Cardiac septum (tissue), 1 donor: ENCODE results near the gene NOL4. TPM values are rescaled to one million over a fixed set of nuclear protein-coding genes. Genes with fewer than 3 reads are reported as not detected.
"Not testable (repeated sequence)": the region's sequence is repeated elsewhere in the genome, so short reads cannot be mapped to it uniquely, and the experiment has no call there.

Source experiments
- DNase-seq: peaks from one replicate; pipeline ENCODE4 v3.0.0-alpha.2; 2020; ENCODE audit warnings: low spot score
- intact Hi-C: fragments of 100-400 bp; cut with DNase I; formaldehyde crosslinking; loops from one replicate; pipeline ENCODE4 v1.14.0; 2022
- long read RNA-seq: library from polyadenylated mRNA; unstranded; transcript quantifications from one replicate; pipeline ENCODE4 v2.0.0, GENCODE V29; 2021
- total RNA-seq: library from RNA; stranded (reverse); fragmentation: NEBNext Ultra II Directional; extraction: Animal tissue kit (Norgen Biotek cat#: 25700); gene quantifications from one replicate; pipeline ENCODE4 v1.2.1, GENCODE V29; 2021
- donor health status: DM: no; HTN: no; CAD: no.

The NOL4 gene, protein sequence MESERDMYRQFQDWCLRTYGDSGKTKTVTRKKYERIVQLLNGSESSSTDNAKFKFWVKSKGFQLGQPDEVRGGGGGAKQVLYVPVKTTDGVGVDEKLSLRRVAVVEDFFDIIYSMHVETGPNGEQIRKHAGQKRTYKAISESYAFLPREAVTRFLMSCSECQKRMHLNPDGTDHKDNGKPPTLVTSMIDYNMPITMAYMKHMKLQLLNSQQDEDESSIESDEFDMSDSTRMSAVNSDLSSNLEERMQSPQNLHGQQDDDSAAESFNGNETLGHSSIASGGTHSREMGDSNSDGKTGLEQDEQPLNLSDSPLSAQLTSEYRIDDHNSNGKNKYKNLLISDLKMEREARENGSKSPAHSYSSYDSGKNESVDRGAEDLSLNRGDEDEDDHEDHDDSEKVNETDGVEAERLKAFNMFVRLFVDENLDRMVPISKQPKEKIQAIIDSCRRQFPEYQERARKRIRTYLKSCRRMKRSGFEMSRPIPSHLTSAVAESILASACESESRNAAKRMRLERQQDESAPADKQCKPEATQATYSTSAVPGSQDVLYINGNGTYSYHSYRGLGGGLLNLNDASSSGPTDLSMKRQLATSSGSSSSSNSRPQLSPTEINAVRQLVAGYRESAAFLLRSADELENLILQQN
- 0.67 TPM for total RNA-seq
- long read RNA-seq, result 0 reads

DNA sequence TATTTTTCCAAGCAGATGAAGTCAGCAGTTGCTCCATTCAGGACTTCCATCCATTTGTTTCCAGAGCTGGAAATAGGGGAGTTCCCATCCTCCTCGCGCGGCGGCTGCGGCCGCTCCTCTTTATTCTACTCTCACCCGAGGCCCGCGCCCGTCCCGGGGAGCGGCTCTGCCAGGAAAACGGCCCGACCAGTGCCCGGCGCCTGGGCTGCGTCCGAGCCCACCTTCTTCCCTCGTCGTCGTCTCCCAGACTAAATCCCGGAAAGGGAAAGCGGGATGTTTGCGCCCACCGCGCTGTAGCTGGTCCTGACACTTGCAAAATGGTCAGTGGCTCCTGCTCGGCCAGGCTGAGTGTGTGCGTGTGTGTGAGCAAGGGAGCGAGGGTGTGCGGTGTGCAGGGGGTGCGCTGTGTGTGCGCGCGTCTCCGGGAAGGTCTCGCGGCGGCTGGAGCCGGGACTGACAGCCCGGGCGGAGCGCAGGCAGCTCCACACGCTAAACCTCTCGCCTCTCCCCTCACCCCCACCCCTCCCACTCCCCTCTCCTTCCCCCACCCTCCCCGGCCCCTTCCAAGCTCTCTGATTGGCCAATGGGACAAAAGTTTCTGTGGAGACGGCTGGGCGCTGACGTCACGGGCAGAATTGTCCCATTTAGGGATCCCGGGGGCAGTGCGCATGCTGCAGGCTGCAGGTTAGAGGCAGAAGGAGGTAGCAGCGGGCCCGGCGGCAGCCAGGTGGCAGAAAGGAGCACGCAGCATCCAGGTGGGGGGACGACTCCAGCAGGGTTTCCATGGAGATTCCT is at the start of gene NOL4:
NOL4 (minus strand) TSS at position 491 of the 795 bp plus-strand sequence. CDS start 1,660 bp downstream, outside the sequence.
- intact Hi-C loops, result no loop called here

DNA sequence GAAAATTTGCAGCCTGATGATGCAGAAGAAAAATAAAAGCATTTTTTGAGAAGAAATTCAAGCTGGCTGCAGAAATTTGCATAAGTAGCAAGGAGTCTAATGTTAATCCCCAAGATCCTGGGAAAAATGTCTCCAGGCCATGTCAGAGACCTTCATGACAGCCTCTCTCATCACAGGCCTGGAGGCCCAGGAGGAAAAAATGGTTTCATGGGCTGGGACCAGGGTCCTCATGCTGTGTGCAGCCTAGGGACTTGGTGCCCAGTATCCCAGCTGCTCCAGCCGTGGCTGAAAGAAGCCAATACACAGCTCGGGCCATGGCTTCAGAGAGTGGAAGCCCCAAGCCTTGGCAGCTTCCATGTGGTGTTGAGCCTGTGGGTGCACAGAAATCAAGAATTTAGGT is 41.3 kb upstream of the NOL4 start:
- intact Hi-C loops, DNase-seq: not testable (repeated sequence)

More for the DNA sequence above, at the start of gene NOL4:
- DNase-seq, result no peak

DNA sequence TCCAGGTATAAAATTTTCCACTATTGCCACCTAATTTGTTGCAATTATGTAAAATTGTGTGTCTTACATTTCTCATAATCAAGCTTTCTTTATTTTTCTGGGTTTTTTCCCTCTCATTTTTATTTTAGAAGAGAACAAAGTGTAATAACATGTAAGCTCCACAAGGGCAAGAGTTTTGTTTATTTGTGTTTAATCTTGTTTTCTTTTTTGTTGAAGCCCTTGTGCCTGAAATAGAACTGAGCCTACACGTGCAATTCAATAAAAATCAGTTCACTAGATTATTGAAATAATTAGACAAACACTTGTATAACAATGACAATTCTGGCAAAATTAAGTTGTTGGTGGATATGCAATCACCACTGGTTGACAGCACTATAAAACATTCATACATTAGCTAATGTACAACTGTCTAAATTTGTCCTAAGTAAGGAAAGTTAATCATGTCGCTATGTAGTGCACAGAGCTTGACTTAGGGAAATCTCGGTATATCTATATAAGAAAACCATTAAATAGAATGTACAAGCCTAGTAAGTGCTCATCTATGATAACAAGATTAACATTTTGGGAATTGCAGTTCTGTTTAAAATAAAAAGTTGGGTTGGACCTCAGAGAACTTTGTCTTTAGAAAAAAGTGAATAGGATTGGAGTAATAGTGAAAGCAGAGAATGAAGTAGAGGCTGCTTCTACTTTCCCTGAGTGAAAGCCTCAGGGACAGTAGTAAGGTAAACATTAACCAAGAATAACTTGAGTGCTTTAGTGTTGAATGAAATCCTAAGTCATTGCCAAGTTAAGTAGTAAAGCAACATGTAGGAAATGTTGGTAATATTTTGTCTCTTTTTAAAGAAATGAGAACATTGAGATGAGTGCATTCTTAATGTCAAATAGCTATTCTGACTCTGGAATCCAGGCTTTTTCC is 37.4 kb upstream of the NOL4 start:
- no peak for DNase-seq
- intact Hi-C loops, result no loop called here

DNA sequence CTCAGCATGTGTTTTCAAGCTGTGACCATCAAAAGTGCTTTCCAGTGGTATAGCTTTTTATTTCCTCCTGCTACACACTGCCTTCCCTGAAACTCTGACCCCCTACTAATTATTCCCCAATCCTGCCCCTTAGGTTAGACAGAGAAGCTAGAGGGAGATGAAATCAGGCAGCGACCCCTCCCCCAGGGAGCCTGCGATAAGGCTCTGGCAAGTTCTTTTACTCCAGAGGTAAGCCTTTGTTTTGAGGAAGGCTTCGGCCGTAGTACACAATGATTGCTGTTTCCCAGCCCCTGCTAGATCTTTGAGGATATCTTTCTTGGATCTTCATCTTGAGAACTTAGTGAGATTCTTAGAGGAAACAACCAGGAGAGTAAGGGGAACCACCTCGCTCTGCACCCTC is 33.5 kb upstream of the NOL4 start:
- DNase-seq, result no peak
- intact Hi-C loops, result no loop called here

DNA sequence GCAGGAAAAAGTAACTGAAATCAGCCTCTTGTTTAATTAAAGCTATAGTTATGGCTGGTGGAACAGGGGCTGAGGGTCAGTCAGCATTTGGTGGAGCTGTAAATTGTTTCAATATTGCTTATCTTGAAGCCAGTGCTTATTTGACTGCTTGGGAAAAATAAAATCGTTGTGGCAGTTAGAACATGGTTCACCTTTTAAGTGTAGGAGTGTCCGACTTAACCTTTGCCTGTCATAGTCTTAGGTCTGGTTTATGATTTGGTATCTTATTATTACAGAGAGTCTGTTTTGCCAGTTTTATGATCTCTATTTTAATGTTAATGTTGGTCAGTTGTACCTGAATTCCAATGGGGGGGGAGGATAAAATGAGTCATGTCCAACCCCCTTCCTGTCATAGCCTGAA is 27.2 kb upstream of the NOL4 start:
- intact Hi-C loops, result no loop called here

DNA sequence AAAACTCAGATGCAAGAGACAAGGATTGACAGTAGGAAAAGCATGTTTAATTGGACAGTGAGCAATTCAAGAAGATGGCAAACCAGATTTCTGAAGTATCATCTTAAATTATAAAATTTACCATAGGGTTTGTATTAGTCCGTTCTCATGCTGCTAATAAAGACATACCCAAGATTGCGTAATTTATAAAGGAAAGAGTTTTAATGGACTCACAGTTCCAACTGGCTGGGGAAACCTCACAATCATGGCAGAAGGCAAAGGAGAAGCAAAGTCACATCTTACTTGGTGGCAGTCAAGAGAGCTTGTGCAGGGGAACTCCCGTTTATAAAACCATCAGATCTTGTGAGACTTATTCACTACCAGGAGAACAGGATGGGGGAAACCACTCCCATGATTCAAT is 24.0 kb upstream of the NOL4 start:
- intact Hi-C loops, result no loop called here

More for the DNA sequence above, 27.2 kb upstream of the NOL4 start:
- no peak for DNase-seq

DNA sequence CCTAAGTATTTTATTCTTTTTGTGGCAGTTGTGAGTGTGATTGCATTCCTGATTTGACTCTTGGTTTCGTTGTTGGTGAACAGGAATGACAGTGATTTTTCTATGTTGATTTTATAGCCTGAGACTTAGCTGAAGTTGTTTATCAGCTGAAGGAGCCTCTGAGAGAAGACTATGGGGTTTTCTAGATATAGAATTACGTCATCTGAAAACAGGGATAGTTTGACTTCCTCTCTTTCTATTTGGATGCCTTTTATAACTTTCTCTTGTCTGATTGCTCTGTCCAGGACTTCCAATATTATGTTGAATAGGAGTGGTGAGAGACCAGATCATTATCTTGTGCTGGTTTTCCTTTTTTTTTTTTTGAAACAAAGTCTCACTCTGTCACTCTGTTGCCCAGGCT is 18.0 kb upstream of the NOL4 start:
- intact Hi-C loops, result no loop called here
- DNase-seq, result no peak

More for the DNA sequence above, 24.0 kb upstream of the NOL4 start:
- no peak for DNase-seq

DNA sequence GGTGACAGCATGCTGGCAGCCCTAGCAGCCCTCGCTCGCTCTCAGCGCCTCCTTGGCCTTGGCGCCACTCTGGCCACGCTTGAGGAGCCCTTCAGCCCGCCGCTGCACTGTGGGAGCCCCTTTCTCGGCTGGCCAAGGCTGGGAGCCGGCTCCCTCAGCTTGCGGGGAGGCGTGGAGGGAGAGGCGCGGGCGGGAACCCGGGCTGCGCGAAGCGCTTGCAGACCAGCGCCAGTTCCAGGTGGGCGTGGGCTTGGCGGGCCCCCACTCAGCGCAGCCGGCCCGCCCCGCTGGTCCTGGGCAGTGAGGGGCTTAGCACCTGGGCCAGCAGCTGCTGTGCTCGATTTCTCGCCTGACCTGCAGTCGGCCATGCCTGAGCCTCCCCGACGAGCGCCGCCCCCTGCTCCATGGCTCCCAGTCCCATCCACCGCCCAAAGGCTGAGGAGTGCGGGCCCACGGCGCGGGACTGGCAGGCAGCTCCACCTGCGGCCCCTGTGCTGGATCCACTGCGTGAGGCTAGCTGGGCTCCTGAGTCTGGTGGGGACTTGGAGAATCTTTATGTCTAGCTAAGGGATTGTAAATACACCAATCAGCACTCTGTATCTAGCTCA is 9.2 kb upstream of the NOL4 start:
- intact Hi-C loops, DNase-seq: not testable (repeated sequence)

DNA sequence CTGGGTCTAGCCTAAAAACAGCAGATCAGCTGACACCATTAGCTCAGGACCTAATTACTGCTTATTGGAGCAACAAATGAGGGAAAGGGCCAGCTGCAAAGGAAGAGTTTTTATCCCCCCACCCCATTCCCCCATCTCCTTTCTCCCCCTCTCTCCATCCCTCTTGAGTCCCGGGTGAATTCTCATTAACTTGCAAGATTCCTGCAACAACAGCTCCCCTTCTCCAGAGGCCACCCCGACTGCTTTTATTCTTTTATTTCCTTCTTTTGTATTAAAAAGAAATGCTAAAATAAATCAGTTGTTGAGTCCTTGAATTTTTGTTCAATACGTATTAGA is 473 bp upstream of the NOL4 start:
- intact Hi-C loops, result no loop called here
- DNase-seq, result no peak

DNA sequence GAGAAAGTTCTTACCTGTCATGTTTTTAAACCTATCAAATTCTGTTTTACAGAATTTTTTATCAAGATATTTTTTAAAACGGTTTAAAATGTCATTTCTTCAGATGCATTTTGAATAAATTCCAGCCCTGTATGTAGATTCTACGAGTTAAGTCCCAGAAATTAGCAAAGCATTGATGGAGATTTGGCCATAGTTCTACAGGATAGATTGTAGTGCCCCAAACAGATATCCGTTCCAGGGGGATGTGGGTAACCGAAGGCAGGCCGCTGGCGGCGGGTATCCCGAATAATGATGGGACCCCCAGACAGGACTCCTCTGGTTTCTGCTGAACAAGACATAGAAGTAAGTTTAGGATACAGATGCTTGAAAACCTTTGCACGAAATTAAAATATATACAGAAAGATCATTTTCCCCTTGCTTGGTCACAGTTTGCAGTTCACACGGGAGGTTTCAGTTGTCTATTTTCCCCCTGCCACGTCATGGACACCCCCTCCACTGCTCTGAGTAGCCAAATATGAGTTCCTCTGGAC is 755 bp downstream of the NOL4 start:
- intact Hi-C loops, result no loop called here
- no peak for DNase-seq

DNA sequence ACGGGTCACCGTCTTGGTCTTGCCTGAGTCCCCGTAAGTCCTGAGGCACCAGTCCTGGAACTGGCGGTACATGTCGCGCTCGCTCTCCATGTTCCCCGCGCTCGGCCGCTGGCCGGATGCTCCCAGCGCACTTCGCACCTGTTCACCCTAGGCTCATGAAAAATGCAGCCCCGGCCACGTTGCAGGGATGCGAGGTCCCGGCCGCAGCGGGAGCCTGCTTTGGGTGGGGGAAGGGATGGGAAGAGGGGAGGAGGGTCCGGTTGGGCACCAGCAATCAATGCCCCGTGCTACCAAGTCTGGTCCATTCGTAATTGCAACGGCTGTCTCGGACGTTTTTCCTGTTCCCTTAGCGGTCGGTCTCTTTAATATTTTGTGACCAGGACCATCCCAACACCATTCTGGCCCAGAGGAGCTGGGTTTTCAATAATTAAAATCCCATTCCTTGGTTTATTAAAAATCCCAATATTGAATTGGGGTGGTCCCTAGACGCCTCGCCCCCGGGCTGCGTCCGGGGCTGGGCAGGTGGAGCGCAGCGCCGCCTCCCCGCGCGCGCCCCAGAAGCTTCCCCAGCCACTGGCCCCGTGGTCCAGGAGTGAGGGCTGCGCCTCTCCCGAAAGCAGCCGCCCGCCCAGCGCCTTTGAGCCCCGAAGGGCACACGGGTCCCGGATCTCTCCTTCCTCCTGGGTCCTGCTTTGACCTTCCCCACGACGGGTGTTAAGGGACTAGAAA is 1.4 kb downstream of the NOL4 start:
- intact Hi-C loops, result no loop called here

DNA sequence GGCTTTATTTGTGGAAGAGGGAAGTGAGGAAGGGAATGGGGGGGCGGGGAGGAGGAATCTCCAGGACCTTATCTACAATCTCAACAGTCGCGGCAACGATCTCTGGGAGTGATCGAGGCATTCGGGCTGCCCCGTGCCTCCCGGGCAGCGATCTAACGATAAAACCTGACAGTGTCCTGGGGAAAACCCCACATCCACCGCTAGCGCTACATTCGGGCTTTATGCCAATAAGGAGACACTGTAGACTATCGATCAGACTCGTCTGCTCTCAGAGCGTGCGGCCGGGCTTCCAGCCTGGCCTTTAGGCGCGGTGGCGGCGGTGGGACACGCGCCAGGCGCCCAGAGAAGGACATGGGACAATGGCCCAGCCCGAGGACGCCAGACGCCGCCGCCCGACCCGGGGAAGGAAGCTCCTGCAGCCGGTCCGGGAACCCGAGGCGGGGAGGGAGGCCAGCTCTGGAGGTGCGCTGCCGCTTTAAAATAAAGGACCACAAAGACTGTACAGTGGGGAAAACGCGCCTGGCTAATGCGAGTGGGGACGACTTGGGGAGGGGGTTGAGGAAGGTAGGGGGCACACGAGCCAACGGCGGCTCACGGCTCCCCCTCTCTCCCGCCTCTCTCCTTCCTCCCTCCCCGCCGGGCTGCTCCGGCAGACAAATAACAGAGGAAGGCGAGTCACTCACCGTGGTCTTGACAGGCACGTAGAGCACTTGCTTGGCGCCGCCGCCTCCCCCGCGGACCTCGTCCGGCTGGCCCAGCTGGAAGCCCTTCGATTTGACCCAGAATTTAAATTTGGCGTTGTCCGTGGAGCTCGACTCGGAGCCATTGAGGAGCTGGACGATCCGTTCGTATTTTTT is 2.2 kb downstream of the NOL4 start:
- intact Hi-C loops, result no loop called here
- DNase-seq, result no peak

More for the DNA sequence above, 1.4 kb downstream of the NOL4 start:
- no peak for DNase-seq

DNA sequence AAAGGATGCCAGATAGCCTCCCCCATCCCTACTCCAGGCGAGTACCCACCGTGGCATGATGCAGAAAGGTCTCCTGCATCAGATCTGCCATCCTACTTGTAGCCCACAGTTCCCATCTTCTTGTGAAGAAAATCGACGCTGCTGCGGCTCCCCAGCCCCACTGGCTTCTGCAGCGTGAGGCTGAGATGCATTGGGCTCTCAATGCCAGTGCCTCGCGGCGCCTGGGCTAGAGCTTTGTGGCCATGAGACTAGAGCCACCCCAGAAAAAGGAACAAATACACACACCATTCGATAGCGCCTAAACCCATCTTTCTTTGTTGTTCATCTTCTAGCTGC is 2.8 kb downstream of the NOL4 start:
- no peak for DNase-seq
- intact Hi-C loops, result no loop called here

DNA sequence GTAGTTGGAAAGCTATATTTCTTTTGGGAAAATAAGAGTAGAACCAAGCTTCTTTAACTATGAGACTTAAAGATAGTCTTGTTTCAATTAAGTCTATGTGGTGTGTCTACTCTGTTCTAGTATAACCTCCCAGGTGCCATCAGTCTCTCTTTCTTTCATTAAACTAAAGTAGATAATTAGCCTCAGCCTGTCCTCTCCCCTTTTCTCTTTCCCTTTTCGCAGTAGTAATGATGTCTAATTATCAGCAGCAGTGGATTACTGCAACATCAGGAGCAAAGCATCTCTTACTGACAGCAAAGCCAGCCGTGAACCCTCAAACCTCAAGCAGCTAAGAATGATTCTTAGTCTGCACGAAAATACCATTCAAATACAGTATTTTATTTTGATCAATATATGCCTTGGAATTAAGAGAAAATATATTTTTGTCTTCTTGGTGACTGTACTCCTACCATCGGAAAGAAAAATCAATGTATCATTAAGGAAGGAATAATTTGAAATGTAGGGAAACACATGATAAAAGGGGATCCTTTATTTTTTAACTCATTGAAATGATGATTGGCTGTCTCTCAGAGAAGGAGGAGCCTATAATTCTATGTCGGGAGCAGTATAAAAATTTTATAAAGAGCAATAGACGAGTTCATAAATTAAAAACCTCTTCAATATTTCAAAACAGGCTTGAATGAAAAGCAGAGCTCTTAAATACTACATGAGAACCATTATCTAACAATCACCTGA is 4.5 kb downstream of the NOL4 start:
- DNase-seq, result no peak
- intact Hi-C loops, result no loop called here

DNA sequence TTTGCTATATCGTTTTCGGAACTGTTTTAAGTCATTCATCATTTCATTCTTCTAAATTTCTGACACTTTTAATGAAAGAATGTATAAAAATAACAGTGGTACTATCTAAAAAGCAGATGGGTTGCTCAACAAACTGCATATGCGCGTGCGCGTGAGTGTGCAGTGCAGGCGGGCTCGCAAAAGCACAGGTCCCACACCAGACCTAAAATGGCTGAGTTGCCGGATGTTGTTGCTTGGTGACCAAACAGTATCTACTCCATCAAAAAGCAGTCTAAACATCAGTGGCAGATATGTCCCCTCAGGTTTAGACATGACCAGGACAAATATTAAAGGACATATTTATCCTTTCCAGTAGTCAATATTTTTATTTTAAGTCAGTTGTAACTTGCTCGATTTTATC is 5.1 kb downstream of the NOL4 start:
- no peak for DNase-seq

DNA sequence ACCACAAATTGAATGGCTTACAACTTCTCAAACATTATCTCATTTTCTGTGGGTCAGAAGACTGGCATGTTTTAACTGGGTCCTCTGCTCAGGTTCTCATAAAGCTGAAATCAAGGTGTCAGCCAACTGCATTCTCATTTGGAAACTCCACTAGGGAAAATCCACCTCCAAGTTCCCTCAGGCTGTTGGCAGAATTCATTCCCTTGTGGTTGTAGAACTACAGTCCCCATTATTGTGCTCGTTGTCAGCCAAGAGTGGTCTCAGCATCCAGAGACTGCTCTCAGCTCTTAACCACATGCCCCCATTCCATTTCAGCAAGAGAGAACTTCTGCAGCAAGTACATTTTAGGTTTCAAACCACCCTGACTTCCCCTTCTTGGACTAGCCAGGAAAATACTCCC is 12.2 kb downstream of the NOL4 start:
- intact Hi-C loops, result no loop called here
- no peak for DNase-seq

More for the DNA sequence above, 5.1 kb downstream of the NOL4 start:
- intact Hi-C loops, result no loop called here
